ENCODE data around the gene PITPNB.

Gene PITPNB

DNA sequence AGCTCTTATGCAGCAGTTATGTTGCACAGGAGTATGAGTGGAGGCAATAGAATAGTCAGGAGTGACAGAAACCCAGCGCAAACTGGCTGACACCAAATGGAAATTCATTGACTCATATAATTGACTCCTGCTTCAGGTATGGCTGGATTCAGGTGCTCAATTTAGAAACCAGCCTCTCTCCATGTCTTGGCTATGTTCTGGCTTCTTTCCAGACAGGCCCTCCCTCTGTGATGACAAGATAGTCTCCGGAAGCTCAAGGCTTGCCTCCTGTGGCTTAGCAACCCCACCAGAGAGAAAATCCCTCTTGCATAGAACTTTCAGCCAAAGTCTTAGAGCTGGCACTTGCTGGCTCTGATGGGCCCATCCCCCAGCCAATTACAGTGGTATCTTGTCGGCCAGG, 89.4 kb downstream of the PITPNB start:
- TF ChIP-seq ZNF70 (CRISPR knock-in tag; IDR thresholded peaks at IDR 0.05) (no peak), SNAI2 (CRISPR knock-in tag; IDR thresholded peaks at IDR 0.05) (no peak), CSDC2 (CRISPR knock-in tag; IDR thresholded peaks at IDR 0.05) (no peak), RARB (CRISPR knock-in tag; IDR thresholded peaks at IDR 0.05) (no peak), GLIS3 (CRISPR knock-in tag; IDR thresholded peaks at IDR 0.05) (no peak), ISL1 (CRISPR knock-in tag; IDR thresholded peaks at IDR 0.05) (no peak), TCF4 (CRISPR knock-in tag; IDR thresholded peaks at IDR 0.05; ENCODE audit: borderline replicate concordance) (no peak), ARNTL (CRISPR knock-in tag; IDR thresholded peaks at IDR 0.05; ENCODE audit: borderline replicate concordance, low read depth) (no peak), ZNF8 (CRISPR knock-in tag; IDR thresholded peaks at IDR 0.05) (no peak), OSR1 (CRISPR knock-in tag; IDR thresholded peaks at IDR 0.05) (no peak), BACH2 (CRISPR knock-in tag; IDR thresholded peaks at IDR 0.05; ENCODE audit: borderline replicate concordance) (no peak)
- TF ChIP-seq, protein P1, sequence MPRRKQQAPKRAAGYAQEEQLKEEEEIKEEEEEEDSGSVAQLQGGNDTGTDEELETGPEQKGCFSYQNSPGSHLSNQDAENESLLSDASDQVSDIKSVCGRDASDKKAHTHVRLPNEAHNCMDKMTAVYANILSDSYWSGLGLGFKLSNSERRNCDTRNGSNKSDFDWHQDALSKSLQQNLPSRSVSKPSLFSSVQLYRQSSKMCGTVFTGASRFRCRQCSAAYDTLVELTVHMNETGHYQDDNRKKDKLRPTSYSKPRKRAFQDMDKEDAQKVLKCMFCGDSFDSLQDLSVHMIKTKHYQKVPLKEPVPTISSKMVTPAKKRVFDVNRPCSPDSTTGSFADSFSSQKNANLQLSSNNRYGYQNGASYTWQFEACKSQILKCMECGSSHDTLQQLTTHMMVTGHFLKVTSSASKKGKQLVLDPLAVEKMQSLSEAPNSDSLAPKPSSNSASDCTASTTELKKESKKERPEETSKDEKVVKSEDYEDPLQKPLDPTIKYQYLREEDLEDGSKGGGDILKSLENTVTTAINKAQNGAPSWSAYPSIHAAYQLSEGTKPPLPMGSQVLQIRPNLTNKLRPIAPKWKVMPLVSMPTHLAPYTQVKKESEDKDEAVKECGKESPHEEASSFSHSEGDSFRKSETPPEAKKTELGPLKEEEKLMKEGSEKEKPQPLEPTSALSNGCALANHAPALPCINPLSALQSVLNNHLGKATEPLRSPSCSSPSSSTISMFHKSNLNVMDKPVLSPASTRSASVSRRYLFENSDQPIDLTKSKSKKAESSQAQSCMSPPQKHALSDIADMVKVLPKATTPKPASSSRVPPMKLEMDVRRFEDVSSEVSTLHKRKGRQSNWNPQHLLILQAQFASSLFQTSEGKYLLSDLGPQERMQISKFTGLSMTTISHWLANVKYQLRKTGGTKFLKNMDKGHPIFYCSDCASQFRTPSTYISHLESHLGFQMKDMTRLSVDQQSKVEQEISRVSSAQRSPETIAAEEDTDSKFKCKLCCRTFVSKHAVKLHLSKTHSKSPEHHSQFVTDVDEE (CRISPR knock-in tag; IDR thresholded peaks at IDR 0.05): no peak
- TF ChIP-seq, protein P2, sequence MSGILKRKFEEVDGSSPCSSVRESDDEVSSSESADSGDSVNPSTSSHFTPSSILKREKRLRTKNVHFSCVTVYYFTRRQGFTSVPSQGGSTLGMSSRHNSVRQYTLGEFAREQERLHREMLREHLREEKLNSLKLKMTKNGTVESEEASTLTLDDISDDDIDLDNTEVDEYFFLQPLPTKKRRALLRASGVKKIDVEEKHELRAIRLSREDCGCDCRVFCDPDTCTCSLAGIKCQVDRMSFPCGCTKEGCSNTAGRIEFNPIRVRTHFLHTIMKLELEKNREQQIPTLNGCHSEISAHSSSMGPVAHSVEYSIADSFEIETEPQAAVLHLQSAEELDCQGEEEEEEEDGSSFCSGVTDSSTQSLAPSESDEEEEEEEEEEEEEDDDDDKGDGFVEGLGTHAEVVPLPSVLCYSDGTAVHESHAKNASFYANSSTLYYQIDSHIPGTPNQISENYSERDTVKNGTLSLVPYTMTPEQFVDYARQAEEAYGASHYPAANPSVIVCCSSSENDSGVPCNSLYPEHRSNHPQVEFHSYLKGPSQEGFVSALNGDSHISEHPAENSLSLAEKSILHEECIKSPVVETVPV (CRISPR knock-in tag; IDR thresholded peaks at IDR 0.05): no peak

DNA sequence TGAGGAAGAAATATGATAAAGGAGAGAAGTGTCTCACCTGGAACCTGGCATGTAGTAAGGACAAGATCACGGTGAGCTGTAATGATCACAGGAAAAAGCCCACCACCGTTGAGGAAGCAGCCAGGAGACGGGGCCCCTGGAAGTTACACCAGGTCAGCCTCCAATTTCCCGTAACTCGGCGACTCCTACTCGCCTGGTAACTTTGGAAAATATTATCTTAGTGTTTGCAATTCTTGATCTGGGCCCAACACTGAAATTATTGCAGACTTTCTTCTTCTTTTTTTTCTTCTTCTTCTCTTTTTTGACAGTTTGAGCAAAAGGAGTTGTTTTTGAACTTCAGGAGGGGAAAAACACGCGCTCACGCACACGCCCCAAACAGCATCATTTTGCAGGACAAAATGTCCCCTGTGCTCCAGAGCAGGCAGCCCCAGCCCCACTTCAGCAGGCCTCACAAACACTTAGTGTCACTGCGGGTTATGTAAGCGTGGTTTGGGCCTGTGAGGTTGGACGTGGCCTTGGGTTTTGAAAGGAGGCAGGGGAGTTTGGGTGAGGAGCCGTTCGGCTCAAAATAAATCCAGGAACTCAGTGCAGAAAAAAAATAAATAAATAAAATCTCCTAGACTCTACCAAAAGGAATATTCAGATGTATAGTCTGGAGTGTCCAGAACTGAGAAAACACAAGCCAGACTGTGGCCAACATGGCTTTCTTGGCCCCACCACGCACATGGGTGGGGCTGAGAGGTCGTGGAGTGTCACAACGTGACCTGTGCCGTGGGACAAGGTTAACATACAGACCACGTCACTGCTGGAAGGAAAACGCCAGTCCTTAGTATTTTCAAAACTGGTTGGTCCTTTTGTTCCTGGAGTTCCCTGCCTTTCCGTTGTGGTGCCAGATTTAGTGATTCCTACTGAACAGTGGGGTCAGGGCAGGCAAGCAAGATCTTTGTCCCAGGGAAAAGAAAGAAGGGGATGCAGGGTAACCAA, 91.2 kb downstream of the PITPNB start:
- no peak for ATAC-seq
- TF ChIP-seq ZFP3 (CRISPR knock-in tag; IDR thresholded peaks at IDR 0.05) (no peak), ZNF70 (CRISPR knock-in tag; IDR thresholded peaks at IDR 0.05) (no peak)
- TF ChIP-seq, protein P2 (CRISPR knock-in tag; IDR thresholded peaks at IDR 0.05): no peak

More for the DNA sequence above, 89.4 kb downstream of the PITPNB start:
- no peak for ATAC-seq

DNA sequence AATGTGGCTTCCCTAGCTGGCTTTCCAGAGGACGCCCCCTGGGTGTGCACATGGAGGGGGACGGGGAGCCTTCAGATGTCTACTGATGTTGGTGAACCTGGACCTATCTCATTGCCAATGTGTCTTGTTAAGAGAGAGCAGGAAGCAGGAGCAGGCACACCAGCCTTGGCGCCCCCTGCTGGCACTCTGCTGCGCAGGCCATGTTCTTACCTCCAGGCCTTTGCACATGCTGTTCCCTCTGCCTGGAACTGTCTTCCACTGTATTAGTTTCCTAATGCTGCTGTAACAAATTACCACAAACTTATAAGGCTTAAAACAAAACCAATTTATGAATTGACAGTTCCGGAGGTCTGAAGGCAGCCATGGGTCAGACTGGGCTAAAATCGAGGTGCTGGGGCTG, 93.9 kb downstream of the PITPNB start:
- no peak for ATAC-seq

DNA sequence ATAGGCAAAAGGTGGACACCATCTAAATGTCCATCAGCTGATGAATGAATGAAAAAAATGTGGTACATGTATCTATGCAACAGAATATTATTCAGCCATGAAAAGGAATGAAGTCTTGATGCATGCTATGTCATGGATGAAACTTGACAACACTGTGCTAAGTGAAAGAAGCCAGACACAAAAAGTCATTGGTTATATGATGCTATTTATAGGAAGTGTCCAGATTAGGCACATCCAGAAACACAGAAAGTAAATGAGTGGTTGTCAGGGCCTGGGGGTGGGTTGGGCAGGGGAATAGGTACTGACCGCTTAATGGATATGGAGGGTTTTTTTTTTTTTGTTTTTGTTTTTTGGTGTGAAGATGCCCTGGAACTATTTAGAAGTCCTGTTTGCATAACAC, 95.8 kb downstream of the PITPNB start:
- ATAC-seq: no peak
- TF ChIP-seq TCF4 (CRISPR knock-in tag; IDR thresholded peaks at IDR 0.05; ENCODE audit: borderline replicate concordance) (no peak), TOX (CRISPR knock-in tag; IDR thresholded peaks at IDR 0.05; ENCODE audit: borderline replicate concordance) (no peak), ZNF565 (CRISPR knock-in tag; conservative IDR thresholded peaks at IDR 0.05; ENCODE audit: low read depth) (no peak), BACH2 (CRISPR knock-in tag; IDR thresholded peaks at IDR 0.05; ENCODE audit: borderline replicate concordance) (no peak), ESRRG (CRISPR knock-in tag; IDR thresholded peaks at IDR 0.05) (no peak)

More for the DNA sequence above, 93.9 kb downstream of the PITPNB start:
- TF ChIP-seq SNAI2 (CRISPR knock-in tag; IDR thresholded peaks at IDR 0.05) (no peak), ZNF8 (CRISPR knock-in tag; IDR thresholded peaks at IDR 0.05) (no peak), GLIS3 (CRISPR knock-in tag; IDR thresholded peaks at IDR 0.05) (no peak), OSR1 (CRISPR knock-in tag; IDR thresholded peaks at IDR 0.05) (no peak), ISL1 (CRISPR knock-in tag; IDR thresholded peaks at IDR 0.05) (no peak), ZNF70 (CRISPR knock-in tag; IDR thresholded peaks at IDR 0.05) (no peak), ZFP30 (CRISPR knock-in tag; IDR thresholded peaks at IDR 0.05) (no peak), ZC3H10 (CRISPR knock-in tag; IDR thresholded peaks at IDR 0.05) (no peak), TOX (CRISPR knock-in tag; IDR thresholded peaks at IDR 0.05; ENCODE audit: borderline replicate concordance) (no peak)
- TF ChIP-seq, protein P2 (CRISPR knock-in tag; IDR thresholded peaks at IDR 0.05): no peak
